Left ventricle myocardium inferior (tissue), 1 donor: ENCODE data around the gene DCLK1. TPM values are rescaled to one million over a fixed set of nuclear protein-coding genes. Genes with fewer than 3 reads are reported as not detected.

Source experiments
- DNase-seq: peaks from one replicate; pipeline ENCODE4 v3.0.0-alpha.2; 2020
- H3K27ac ChIP-seq: fragments of 200-600 bp; replicated peaks from 2 replicates; pipeline ENCODE4 v1.8.0; 2021
- H3K27me3 ChIP-seq: fragments of 200-600 bp; 2 replicates; pipeline ENCODE4 v1.8.0; 2021; ENCODE audit warnings: low read depth
- H3K36me3 ChIP-seq: fragments of 200-600 bp; 2 replicates; pipeline ENCODE4 v1.8.0; 2021
- H3K4me1 ChIP-seq: fragments of 200-600 bp; 2 replicates; pipeline ENCODE4 v1.8.0; 2021
- H3K4me3 ChIP-seq: fragments of 200-600 bp; 2 replicates; pipeline ENCODE4 v1.8.0; 2021; ENCODE audit warnings: mild to moderate bottlenecking, moderate library complexity
- H3K9me3 ChIP-seq: fragments of 200-600 bp; replicated peaks from 2 replicates; pipeline ENCODE4 v1.8.0; 2021
- intact Hi-C: fragments of 100-400 bp; cut with micrococcal nuclease; formaldehyde crosslinking; loops from one replicate; pipeline ENCODE4 v1.11.0; 2022
- total RNA-seq: library from RNA; stranded (reverse); fragmentation: NEBNext Ultra II Directional; extraction: Animal tissue kit (Norgen Biotek cat#: 25700); gene quantifications from one replicate; pipeline ENCODE4 v1.2.1, GENCODE V29; 2021
- TF ChIP-seq, protein P1 (sequence below): fragments of 200-600 bp; IDR thresholded peaks from 2 replicates; pipeline ENCODE4 v1.8.0; 2021; ENCODE audit warnings: antibody characterized with exemption, mild to moderate bottlenecking, borderline replicate concordance
- donor health status: DM: no; HTN: yes; CAD: no; lungs with severe emphysema.

Gene DCLK1
- total RNA-seq, 1 donor from 2014 or later = 8.4 TPM

GRCh38 chr13:35920816-35921215, 210.4 kb downstream of the DCLK1 start:
- intact Hi-C loops = no loop called here

GRCh38 chr13:35917942-35918645, 213.1 kb downstream of the DCLK1 start:
- TF ChIP-seq, protein P1, sequence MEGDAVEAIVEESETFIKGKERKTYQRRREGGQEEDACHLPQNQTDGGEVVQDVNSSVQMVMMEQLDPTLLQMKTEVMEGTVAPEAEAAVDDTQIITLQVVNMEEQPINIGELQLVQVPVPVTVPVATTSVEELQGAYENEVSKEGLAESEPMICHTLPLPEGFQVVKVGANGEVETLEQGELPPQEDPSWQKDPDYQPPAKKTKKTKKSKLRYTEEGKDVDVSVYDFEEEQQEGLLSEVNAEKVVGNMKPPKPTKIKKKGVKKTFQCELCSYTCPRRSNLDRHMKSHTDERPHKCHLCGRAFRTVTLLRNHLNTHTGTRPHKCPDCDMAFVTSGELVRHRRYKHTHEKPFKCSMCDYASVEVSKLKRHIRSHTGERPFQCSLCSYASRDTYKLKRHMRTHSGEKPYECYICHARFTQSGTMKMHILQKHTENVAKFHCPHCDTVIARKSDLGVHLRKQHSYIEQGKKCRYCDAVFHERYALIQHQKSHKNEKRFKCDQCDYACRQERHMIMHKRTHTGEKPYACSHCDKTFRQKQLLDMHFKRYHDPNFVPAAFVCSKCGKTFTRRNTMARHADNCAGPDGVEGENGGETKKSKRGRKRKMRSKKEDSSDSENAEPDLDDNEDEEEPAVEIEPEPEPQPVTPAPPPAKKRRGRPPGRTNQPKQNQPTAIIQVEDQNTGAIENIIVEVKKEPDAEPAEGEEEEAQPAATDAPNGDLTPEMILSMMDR = no peak
- H3K9me3 ChIP-seq = no peaks in the 10 kb centered on the region
- intact Hi-C loops = no loop called here
- no peaks in the 10 kb centered on the region for H3K27me3 ChIP-seq
- DNase-seq = no peak
- peaks cover 3% of the 10 kb centered on the region for H3K4me1 ChIP-seq
- no peak overlapping the region for H3K4me3 ChIP-seq
- no peaks in the 10 kb centered on the region for H3K36me3 ChIP-seq
- H3K27ac ChIP-seq = no peak overlapping the region

More at GRCh38 chr13:35920816-35921215, 210.4 kb downstream of the DCLK1 start:
- Histone ChIP-seq H3K27ac (no peak overlapping the region), H3K4me3 (no peak overlapping the region), H3K9me3 (no peaks in the 10 kb centered on the region), H3K36me3 (no peaks in the 10 kb centered on the region), H3K4me1 (peaks cover 9% of the 10 kb centered on the region), H3K27me3 (no peaks in the 10 kb centered on the region)
- TF ChIP-seq, protein P1 = no peak
- DNase-seq = no peak

DNA sequence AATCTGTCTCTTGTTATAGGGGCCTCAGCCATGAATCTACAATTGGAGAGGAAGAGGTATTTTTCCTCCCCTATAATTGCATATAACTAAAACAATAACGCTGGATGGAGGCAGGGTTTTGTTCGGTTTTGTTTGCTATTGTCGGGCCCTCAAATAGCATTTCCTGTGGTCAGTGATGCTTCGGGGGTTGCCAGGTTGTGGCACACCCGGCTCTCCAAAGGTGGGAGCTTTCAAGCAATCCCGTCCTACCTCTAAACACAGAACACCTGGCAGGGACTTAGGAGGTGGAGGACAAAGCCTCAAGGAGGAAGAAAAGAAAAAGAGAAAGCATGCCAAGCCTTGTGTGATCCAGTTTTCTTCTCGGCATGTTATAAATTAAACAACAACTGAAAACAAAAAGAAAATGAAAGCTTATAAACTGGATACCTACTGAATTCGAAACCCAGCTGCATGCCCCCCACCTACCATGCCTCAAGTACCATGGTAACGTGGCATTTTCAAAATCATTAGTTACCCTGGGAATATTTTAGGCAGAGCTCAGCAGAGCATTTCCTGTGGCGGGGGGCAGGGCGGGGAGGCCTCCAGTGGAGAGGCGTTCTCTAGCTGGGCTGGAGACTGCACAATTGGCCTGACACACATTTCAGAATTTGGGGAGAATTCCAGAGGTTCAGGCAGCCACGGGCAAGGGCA, 213.8 kb downstream of the DCLK1 start:
- Histone ChIP-seq H3K27ac (peak overlapping the region; percentile 5), H3K4me1 (no peaks in the 10 kb centered on the region), H3K4me3 (peak overlapping the region; percentile 27), H3K27me3 (no peaks in the 10 kb centered on the region), H3K36me3 (no peaks in the 10 kb centered on the region), H3K9me3 (no peaks in the 10 kb centered on the region)
- intact Hi-C loops = no loop called here
- no peak for DNase-seq
- TF ChIP-seq, protein P1 = no peak

GRCh38 chr13:35916146-35916545, 215.0 kb downstream of the DCLK1 start:
- H3K4me3 ChIP-seq = no peak overlapping the region
- no peak overlapping the region for H3K27ac ChIP-seq
- TF ChIP-seq, protein P1 = no peak
- no peaks in the 10 kb centered on the region for H3K9me3 ChIP-seq
- no peaks in the 10 kb centered on the region for H3K4me1 ChIP-seq
- no peaks in the 10 kb centered on the region for H3K27me3 ChIP-seq
- H3K36me3 ChIP-seq = no peaks in the 10 kb centered on the region
- intact Hi-C loops = no loop called here
- no peak for DNase-seq

DNA sequence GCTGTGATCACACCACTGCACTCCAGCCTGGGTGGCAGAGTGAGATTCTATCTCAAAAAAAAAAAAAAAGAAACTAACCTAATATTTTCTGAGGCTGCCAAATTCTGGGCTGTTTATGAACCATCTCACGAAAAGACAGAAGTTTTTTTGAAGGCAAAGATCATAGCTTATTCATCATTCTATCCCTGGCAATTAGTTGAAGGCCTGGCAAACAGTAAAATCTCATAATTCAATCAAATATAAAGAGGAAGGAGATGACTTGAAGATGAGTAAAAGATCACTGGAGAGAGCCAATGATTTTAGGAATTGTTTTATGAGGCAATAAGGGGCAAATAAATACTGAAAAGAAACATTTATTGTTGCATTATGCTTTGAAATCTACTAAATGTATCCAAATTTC, 216.5 kb downstream of the DCLK1 start:
- intact Hi-C loops = no loop called here
- no peak for DNase-seq
- no peaks in the 10 kb centered on the region for H3K4me1 ChIP-seq

More for the DNA sequence above, 216.5 kb downstream of the DCLK1 start:
- Histone ChIP-seq H3K27me3 (no peaks in the 10 kb centered on the region), H3K4me3 (no peak overlapping the region), H3K27ac (no peak overlapping the region), H3K9me3 (no peaks in the 10 kb centered on the region), H3K36me3 (no peaks in the 10 kb centered on the region)
- TF ChIP-seq, protein P1 = no peak
